Measurements from ENCODE around the gene CD96. TPM values are rescaled to one million over a fixed set of nuclear protein-coding genes. Genes with fewer than 3 reads are reported as not detected.

CD96 gene
- total RNA-seq, 1 experiment from 2014 or later = 0.59 TPM

DNA sequence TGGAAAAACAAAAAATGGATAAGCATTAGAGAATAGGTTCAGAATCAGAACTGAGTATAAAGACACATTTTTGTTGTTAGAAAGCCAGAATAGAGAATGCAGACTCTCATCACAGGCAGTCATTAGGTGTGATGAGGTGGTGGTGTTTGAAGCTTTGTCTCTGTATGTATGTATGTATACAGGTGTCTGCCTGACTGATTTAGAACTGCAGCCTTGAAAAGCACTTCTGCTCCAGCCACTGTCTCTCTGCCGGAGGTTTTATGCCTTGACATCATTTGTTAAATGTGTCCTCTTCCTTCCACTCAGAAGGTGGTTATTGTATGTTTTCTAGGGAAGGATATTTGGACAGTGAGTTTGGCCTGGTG, 133.8 kb downstream of the CD96 start:
- Mint-ChIP-seq H3K27me3 (ENCODE audit: insufficient read depth, unreplicated experiment) (no peaks in the 10 kb centered on the region), H3K27ac (ENCODE audit: unreplicated experiment) (no peak overlapping the region), H3K4me1 (ENCODE audit: low read depth, unreplicated experiment) (peaks cover 15% of the 10 kb centered on the region), H3K36me3 (ENCODE audit: insufficient read depth, unreplicated experiment) (peaks cover 10% of the 10 kb centered on the region), H3K9me3 (ENCODE audit: unreplicated experiment) (no peaks in the 10 kb centered on the region), H3K4me3 (ENCODE audit: unreplicated experiment) (peak overlapping the region; percentile 94)
- no peaks in the 10 kb centered on the region for H3K9me3 ChIP-seq
- ChIA-PET CTCF (no interaction called here), POLR2A (no interaction called here)
- BruUV-seq (replicated peaks) = no TSS peak
- TF ChIP-seq, protein P1, sequence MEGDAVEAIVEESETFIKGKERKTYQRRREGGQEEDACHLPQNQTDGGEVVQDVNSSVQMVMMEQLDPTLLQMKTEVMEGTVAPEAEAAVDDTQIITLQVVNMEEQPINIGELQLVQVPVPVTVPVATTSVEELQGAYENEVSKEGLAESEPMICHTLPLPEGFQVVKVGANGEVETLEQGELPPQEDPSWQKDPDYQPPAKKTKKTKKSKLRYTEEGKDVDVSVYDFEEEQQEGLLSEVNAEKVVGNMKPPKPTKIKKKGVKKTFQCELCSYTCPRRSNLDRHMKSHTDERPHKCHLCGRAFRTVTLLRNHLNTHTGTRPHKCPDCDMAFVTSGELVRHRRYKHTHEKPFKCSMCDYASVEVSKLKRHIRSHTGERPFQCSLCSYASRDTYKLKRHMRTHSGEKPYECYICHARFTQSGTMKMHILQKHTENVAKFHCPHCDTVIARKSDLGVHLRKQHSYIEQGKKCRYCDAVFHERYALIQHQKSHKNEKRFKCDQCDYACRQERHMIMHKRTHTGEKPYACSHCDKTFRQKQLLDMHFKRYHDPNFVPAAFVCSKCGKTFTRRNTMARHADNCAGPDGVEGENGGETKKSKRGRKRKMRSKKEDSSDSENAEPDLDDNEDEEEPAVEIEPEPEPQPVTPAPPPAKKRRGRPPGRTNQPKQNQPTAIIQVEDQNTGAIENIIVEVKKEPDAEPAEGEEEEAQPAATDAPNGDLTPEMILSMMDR (IDR thresholded peaks at IDR 0.05; ENCODE audit: insufficient read depth in 1 of 2, low read depth in 1 of 2, low read length in 1 of 2, severe bottlenecking in 1 of 2, unreplicated experiment in 1 of 2) = no peak
- no peaks in the 10 kb centered on the region for H3K27me3 ChIP-seq (replicated peaks; ENCODE audit: control insufficient read depth, insufficient read depth, low read length)
- intact Hi-C loops (cut with micrococcal nuclease; ENCODE audit: unreplicated experiment) = no loop called here
- no peak overlapping the region for H3K4me3 ChIP-seq (ENCODE audit: low read depth, low read length)
- H3K4me1 ChIP-seq = peaks cover 23% of the 10 kb centered on the region
- no peak for DNase-seq
- no peaks in the 10 kb centered on the region for H3K36me3 ChIP-seq (ENCODE audit: control insufficient read depth, insufficient read depth, low read length)

DNA sequence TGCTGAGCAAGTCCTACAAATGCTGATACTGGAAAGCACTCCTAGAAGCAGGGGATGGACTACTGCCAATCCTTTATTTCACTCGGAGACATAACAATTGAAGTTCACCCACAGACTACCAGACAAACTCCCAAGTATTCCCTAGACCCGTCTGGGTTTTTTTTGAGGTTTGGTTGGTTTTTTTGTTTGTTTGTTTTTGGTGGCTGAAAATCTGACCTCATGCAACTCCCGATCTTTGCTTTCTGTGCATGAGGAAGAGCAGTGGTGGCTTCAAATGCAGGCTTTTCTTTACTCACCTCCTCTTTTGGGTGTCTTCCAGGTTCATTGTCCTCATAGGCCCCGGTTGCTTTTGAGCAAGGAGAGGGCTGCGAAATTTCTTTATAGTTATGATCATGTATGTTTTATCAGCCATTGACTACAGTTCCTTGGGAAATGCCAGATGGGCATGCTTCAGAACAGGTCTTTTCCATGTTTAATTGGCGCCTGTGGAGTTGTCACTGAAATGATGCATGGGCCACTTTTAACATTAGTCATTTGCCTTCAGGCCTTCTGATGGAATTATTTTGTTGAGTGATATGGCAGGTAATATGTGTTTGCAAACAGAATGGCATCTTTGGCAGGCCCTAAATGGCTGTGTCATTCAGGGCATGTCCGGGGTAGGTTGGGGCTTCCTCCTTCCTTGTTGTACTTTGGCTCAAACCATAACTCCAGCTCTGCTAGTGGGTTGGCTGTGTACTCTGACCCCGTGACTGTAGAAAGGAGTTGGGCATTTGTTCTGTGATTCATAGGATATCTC, 134.4 kb downstream of the CD96 start:
- TF ChIP-seq, protein P1 (IDR thresholded peaks at IDR 0.05; ENCODE audit: insufficient read depth in 1 of 2, low read depth in 1 of 2, low read length in 1 of 2, severe bottlenecking in 1 of 2, unreplicated experiment in 1 of 2) = no peak
- intact Hi-C loops (cut with micrococcal nuclease; ENCODE audit: unreplicated experiment) = no loop called here
- peaks cover 29% of the 10 kb centered on the region for H3K4me1 ChIP-seq
- Mint-ChIP-seq H3K4me3 (ENCODE audit: unreplicated experiment) (peak overlapping the region; percentile 94), H3K9me3 (ENCODE audit: unreplicated experiment) (no peaks in the 10 kb centered on the region), H3K4me1 (ENCODE audit: low read depth, unreplicated experiment) (peaks cover 18% of the 10 kb centered on the region), H3K36me3 (ENCODE audit: insufficient read depth, unreplicated experiment) (peaks cover 10% of the 10 kb centered on the region), H3K27me3 (ENCODE audit: insufficient read depth, unreplicated experiment) (no peaks in the 10 kb centered on the region), H3K27ac (ENCODE audit: unreplicated experiment) (no peak overlapping the region)
- no peak overlapping the region for H3K4me3 ChIP-seq (ENCODE audit: low read depth, low read length)
- H3K27me3 ChIP-seq (replicated peaks; ENCODE audit: control insufficient read depth, insufficient read depth, low read length) = no peaks in the 10 kb centered on the region
- CTCF ChIA-PET = interaction anchor here (1.1 kb wide), 1 partner anchor 15 kb away, joined by 3 read pairs; no protein-coding TSS in a partner anchor
- peak; percentile 18 to 62 for DNase-seq
- BruUV-seq (replicated peaks) = no TSS peak
- POLR2A ChIA-PET = no interaction called here
- H3K9me3 ChIP-seq = no peaks in the 10 kb centered on the region
- H3K36me3 ChIP-seq (ENCODE audit: control insufficient read depth, insufficient read depth, low read length) = no peaks in the 10 kb centered on the region

DNA sequence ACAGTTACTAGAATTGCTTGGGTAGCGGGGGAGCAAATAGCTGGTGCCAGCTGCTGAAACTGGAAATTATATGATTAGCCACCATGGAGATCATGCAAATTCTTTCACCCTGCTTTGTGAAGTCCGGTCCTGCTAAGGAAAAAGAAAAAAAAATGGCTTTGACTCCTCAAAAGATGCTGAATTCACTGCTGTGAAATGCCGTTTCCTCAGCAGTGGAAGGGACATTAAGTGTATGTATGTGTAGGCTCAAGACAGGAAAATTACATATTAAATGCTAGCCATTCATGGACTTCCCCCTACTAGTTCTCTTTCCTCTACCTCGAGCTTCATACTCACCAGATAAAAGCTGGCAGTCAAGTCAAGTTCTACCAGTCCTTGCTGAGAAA, 135.0 kb downstream of the CD96 start:
- Histone ChIP-seq H3K36me3 (ENCODE audit: control insufficient read depth, insufficient read depth, low read length) (no peaks in the 10 kb centered on the region), H3K27me3 (replicated peaks; ENCODE audit: control insufficient read depth, insufficient read depth, low read length) (no peaks in the 10 kb centered on the region), H3K4me1 (peaks cover 35% of the 10 kb centered on the region), H3K9me3 (no peaks in the 10 kb centered on the region), H3K4me3 (ENCODE audit: low read depth, low read length) (no peak overlapping the region)
- Mint-ChIP-seq H3K27me3 (ENCODE audit: insufficient read depth, unreplicated experiment) (no peaks in the 10 kb centered on the region), H3K9me3 (ENCODE audit: unreplicated experiment) (no peaks in the 10 kb centered on the region), H3K4me1 (ENCODE audit: low read depth, unreplicated experiment) (peaks cover 21% of the 10 kb centered on the region), H3K4me3 (ENCODE audit: unreplicated experiment) (peak overlapping the region; percentile 94), H3K36me3 (ENCODE audit: insufficient read depth, unreplicated experiment) (peaks cover 10% of the 10 kb centered on the region), H3K27ac (ENCODE audit: unreplicated experiment) (no peak overlapping the region)
- TF ChIP-seq, protein P1 (IDR thresholded peaks at IDR 0.05; ENCODE audit: insufficient read depth in 1 of 2, low read depth in 1 of 2, low read length in 1 of 2, severe bottlenecking in 1 of 2, unreplicated experiment in 1 of 2) = no peak
- no peak for DNase-seq
- ChIA-PET POLR2A (no interaction called here), CTCF (interaction anchor here (1.1 kb wide), 1 partner anchor 14 kb away, joined by 3 read pairs; no protein-coding TSS in a partner anchor)
- intact Hi-C loops (cut with micrococcal nuclease; ENCODE audit: unreplicated experiment) = no loop called here
- BruUV-seq (replicated peaks) = no TSS peak
